ENCODE measurements around the gene MEAF6. TPM values are rescaled to one million over a fixed set of nuclear protein-coding genes. Genes with fewer than 3 reads are reported as not detected.

Gene MEAF6
- polyA plus RNA-seq, 1 of the 3 experiments (the other 2 are of a cell fraction), result 60.5 TPM

GRCh38 chr1:37442644-37443043 is 71.9 kb downstream of the MEAF6 start (continued):
- TF ChIP-seq MEF2A (IDR thresholded peaks at IDR 0.05; ENCODE audit: borderline replicate concordance, low read depth), result no peak

Small RNAs within 50 kb of the gene (small RNA-seq; reads per million reads assigned to genes)
- gene AL034379.1 (0 reads per million in 7 experiments), gene MIR5581 (0 to 5.4 (median 0.59) reads per million in 7 experiments)

Other genes starting within 250 kb of the MEAF6 start
- gene ZC3H12A, start 40.2 kb downstream of the MEAF6 start, polyA plus RNA-seq (2012; rRNA removed), result 7.4 and 8.9 TPM in 2 replicates
- gene SNIP1, start 39.5 kb upstream of the MEAF6 start, polyA plus RNA-seq (2012; rRNA removed), result 8.4 and 10.2 TPM in 2 replicates
- gene DNALI1, start 42.2 kb upstream of the MEAF6 start, polyA plus RNA-seq (2012; rRNA removed), result 16.5 and 17.4 TPM in 2 replicates
- gene GNL2, start 81.2 kb upstream of the MEAF6 start, polyA plus RNA-seq (2012; rRNA removed), result 37.6 and 43.7 TPM in 2 replicates
- gene RSPO1, start 120.1 kb upstream of the MEAF6 start, polyA plus RNA-seq (2012; rRNA removed), result 0.03 TPM in 1 of 2 replicates, not detected in the other
- 18.9 and 22.9 TPM in 2 replicates for gene CDCA8, start 177.8 kb upstream of the MEAF6 start, polyA plus RNA-seq (2012; rRNA removed)

All from SK-N-SH (cell line).